Hematopoietic multipotent progenitor cell treated with erythropoietin and hydrocortisone succinate and interleukin-3 and kit ligand, for 4 days (in vitro differentiated cells): ENCODE data around the gene TMA7B.
"Not testable (repeated sequence)": the region's sequence is repeated elsewhere in the genome, so short reads cannot be mapped to it uniquely, and the experiment has no call there.

Experiments
- DNase-seq: peaks from one replicate; pipeline ENCODE4 v3.0.0-alpha.2; 2015

TMA7B gene

GRCh38 chr22:39985383-39986035 is 25.3 kb downstream of the TMA7B start:
- no peak for DNase-seq

GRCh38 chr22:39988386-39989114 is 28.4 kb downstream of the TMA7B start:
- DNase-seq, result no peak

GRCh38 chr22:39989633-39990032 is 29.4 kb downstream of the TMA7B start:
- no peak for DNase-seq

- DNase-seq, result peak; percentile 55
Measured at GRCh38 chr22:39990686-39991085, 30.5 kb downstream of the TMA7B start.

- no peak for DNase-seq
Measured at GRCh38 chr22:39991159-39991860, 31.1 kb downstream of the TMA7B start.

GRCh38 chr22:39992088-39992826 is 32.1 kb downstream of the TMA7B start:
- DNase-seq, result no peak

GRCh38 chr22:39992894-39993293 is 32.7 kb downstream of the TMA7B start:
- DNase-seq, result not testable (repeated sequence)

GRCh38 chr22:39994041-39994565 is 33.9 kb downstream of the TMA7B start:
- peak; percentile 96 for DNase-seq

- DNase-seq, result peak; percentile 70
Measured at GRCh38 chr22:39994566-39995392, 34.6 kb downstream of the TMA7B start, which contains the start of gene FAM83F. Gene FAM83F (plus strand): TSS chr22:39994954. CDS start chr22:39995043, 89 bp downstream.

- DNase-seq, result no peak
Measured at GRCh38 chr22:39995393-39996252, 35.4 kb downstream of the TMA7B start.

- no peak for DNase-seq
Measured at GRCh38 chr22:39996732-39997131, 36.5 kb downstream of the TMA7B start.

GRCh38 chr22:39997421-39997820 is 37.2 kb downstream of the TMA7B start:
- no peak for DNase-seq

GRCh38 chr22:39997939-39998726 is 37.9 kb downstream of the TMA7B start:
- DNase-seq, result no peak

- DNase-seq, result peak; percentile 74
Measured at GRCh38 chr22:39999144-39999757, 39.1 kb downstream of the TMA7B start.

- DNase-seq, result no peak
Measured at GRCh38 chr22:40000171-40000570, 40.0 kb downstream of the TMA7B start.

- DNase-seq, result no peak
Measured at GRCh38 chr22:40001106-40001505, 40.9 kb downstream of the TMA7B start.

- DNase-seq, result no peak
Measured at GRCh38 chr22:40001800-40002577, 41.8 kb downstream of the TMA7B start.

- DNase-seq, result no peak
Measured at GRCh38 chr22:40002935-40003715, 42.9 kb downstream of the TMA7B start.
